HG03457 (cell line): ENCODE measurements around the gene JAKMIP2.
"Not testable (repeated sequence)": the region's sequence is repeated elsewhere in the genome, so short reads cannot be mapped to it uniquely, and the experiment has no call there.

Experiments used
- ATAC-seq: cut with Tn5 transposase; IDR thresholded peaks from one replicate; pipeline ENCODE4 v1.9.1; 2021; ENCODE audit warnings: moderate number of reproducible peaks; ENCODE audit not compliant: unreplicated experiment

The JAKMIP2 gene

DNA sequence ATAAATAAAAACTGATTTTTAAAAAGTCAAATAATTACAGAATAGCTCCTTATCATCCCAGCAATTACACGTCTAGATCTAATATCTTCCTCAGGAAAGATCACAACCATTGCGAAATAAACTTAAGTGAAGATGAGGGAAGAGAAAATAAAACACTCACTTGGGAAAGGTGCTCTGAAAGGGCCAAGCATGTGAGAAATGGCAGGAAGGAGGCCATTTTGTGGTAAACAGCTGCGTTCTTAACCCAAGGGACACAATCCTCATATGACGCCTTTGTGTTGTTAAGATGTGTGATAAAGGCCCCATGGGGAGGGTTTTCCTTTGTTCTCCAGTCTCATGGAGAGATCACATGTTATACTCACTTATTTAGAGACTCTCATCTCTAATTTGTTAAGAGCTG is 32.5 kb downstream of the JAKMIP2 start:
- ATAC-seq, result no peak

DNA sequence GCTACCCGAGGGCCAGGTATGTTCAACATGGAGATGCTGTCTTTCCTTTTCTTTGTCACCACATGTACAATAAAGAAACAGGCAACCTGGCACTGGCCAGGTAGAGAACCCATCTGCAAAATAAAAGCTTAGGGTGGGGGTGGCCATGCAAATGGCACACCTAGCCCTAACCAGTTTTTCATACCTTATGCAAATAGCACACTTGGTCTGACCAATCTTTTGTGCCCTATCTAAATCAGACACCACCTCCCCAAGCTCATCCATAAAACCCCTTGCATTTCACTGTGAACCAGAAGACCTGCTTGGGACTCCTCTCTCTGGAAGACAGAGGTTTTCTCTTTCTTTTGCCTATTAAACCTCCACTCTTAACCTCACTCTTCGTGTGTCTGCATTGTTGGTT is 33.9 kb downstream of the JAKMIP2 start:
- no peak for ATAC-seq

DNA sequence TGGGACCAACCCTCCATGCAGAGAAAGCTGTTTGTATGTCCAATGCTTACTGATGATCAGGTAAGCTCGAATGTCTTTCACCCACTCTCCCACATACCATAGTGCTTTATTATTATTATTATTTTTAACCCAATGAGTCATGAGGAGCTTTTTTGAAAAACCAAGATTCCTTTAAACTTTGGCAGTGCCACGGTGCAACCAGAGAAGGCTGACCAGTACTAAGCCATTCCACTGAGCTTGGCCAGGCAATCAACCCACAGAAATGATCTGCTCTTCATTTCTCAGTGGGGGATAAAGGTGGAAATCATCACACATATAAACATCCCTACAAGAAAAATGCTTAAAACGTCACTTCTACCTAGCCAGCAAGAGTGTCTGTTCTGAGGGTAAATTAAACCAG is 35.5 kb downstream of the JAKMIP2 start:
- ATAC-seq, result no peak

DNA sequence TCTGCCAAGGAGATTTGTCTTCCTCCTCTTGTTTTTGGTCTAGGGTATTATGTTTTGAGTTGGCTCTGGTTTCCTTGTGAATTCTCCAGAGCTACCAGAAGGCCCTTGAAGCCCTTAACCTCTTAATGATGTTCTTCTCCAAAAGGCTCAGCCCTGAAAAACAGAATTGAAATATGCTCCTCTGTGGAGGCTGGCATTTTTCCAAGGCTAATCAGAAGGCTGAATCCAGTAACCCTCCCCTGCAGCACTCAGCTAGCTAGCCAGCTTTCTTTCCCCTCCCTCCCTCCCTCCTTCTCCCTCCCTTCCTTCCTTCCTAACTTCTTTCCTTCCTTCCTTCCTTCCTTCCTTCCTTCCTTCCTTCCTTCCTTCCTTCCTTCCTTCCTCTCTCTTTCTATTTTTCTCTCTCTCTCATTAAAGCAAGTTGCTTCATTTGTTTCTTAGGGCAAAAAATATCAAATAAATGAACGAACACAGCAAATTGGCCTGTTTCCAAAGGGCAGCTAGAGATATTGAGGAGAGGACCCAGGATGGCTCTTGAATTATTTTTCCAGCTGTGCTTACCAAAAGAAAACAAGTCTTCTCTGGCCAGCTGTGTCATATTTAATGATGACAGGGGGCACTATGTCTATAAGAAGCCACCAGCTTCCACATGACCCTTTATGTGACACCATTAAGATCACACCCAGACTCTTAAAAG is 38.7 kb downstream of the JAKMIP2 start:
- ATAC-seq, result no peak

DNA sequence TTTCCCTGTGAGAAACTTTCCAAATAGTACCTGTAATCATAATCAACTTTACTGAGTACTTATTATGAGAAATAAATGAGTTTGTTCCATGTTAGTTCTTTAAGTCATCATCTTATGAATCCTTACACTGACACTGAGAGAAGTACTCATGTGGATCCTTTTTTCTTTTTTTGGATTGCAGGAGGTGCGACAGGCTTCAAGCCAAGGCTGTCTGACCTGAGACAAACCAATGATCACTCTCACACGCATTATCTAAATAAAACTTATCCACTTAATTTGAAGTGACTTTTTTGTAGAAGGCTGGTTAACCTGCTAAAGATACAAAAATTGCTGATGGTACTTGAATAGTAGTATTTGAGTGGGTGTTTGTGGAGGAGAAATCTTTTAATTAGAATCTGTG is 39.5 kb downstream of the JAKMIP2 start:
- ATAC-seq, result no peak

DNA sequence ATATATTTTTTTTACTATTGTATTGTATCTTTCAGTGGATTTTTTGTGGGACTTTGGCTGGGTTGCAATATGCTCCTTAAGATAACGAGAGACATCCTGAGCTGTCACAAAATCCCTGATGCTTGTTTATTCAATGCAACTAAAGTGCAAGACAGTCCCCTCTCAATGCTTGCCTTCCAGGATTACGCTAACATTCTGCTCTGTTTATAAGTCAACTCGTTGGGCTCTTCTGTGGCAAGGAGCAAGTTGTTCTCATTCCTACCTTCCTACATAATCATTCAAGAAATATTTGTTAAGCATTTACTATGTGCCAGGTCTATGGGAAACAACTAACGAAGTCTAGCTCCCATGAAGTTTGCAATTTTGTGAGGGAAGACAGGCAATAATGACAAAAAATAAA is 40.4 kb downstream of the JAKMIP2 start:
- ATAC-seq, result no peak

DNA sequence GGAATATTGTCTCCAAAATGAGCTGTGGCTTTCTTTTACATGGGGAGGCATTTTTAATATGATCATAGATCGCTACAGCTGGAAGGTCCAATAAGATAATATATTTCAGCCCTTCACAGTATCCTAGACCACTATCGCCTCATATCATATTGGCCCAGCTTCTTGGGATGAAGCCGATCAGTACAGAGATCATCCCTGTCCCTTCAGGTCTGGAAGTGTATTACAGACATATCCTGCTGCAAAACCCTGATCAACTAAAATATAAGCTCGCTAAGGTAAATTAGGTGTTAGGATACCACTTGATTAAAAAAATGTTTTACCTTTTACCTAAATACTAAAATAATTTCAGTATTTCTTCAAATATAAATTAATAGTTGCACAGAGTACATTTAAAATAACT is 41.7 kb downstream of the JAKMIP2 start:
- ATAC-seq, result no peak

DNA sequence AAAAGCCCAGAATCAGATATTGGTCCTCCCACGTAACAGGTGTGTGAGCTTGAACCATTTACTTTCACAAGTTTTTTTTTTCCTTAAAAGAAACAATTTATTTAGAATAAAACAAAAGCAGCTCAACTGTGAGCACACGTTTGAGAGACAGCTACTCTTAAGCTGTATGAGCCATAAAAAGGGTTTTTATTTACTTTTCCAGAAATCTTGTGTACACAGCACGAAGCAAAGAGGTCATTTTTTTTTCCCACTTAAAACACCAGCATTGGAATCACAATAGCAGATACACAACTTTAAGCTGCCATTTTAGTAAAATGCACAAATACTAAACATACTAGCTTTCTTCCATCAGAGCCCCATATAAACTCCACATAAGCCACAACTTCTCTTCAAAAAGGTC is 44.6 kb downstream of the JAKMIP2 start:
- ATAC-seq, result no peak

DNA sequence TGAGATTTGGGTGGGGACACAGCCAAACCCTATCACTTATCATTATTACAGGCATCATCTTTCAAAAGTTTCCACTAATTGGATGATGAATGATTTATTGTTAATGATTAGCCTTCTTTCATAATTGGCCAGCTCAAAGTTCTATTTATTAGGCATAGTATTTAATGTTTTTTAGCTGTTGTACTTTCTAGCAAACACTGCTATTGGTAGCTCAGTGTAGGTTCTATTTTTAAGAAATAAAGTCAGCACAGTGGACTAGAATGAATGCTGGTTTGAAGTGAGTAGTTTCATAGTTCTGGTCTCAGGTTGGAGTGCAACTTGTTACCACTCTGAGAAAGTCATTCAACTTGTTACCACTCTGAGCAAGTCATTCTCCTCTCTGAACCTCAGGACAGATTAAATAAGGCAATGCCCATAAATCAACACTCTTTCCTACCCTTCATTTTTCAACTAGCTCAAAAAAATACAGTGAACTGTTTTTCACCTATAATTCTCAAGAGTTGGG is 46.9 kb downstream of the JAKMIP2 start:
- ATAC-seq, result no peak

DNA sequence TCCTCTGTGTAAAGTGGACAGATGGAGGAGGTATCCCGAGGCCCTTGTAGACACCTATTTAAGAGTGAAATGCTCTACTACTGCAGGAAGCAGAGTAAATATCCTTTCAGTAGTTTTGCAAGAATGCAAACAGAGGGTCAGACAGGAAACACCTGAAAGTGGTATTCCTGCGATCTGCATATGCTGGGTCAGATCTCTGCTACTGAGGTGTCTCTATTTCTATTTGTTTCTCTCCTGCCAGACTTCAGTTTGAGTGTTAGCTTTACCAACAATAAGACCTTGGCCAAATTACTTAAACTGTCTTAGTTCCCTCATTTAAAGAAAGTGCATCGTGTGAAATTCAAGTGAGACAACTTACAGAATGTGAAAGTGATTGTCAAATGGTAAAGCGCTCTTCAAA is 47.6 kb downstream of the JAKMIP2 start:
- no peak for ATAC-seq

DNA sequence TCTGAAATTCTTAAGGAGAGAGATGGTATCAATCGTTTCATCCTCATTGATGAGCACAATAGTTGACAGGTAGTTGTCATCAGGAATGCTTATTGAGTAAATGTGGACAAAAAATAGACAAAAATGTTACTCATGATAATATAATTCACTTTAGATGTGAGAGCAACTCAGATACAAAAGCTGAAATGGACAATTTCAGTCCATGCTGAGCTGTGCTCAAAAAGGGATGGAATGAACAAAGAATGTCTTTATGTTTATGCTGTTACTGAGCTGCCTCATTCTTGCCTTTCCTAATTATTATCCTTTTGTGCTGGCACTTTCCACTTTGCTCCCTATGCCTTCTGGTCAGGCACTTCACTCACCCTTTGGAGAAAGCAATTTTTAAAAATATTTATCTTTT is 49.5 kb downstream of the JAKMIP2 start:
- ATAC-seq, result no peak

DNA sequence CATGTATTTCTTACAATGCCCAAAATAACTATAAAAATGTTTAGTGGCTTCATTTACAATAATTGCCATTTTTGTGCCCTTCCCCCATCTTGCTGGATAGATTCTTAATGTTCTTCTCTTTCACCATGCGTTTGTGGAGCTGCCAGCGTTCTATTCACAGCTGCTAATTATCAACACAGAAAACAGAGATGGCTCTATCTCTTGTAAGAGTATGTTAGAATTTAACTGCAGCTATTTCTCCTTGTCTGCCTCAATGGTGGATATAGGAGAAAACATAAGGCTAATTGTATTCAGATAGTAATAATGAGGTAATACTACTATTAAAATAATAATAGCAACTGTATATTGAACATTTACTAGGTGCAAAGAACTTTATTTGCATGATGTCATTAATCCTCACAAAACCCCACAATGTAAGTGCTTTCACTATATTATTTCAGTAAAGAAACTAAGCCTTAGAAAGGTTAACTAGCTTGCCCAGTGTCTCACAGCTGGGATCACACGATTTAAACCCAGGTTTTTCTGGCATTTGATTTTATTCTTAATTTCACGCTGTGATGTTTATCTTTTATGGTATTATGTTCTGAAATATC is 50.1 kb downstream of the JAKMIP2 start:
- no peak for ATAC-seq

DNA sequence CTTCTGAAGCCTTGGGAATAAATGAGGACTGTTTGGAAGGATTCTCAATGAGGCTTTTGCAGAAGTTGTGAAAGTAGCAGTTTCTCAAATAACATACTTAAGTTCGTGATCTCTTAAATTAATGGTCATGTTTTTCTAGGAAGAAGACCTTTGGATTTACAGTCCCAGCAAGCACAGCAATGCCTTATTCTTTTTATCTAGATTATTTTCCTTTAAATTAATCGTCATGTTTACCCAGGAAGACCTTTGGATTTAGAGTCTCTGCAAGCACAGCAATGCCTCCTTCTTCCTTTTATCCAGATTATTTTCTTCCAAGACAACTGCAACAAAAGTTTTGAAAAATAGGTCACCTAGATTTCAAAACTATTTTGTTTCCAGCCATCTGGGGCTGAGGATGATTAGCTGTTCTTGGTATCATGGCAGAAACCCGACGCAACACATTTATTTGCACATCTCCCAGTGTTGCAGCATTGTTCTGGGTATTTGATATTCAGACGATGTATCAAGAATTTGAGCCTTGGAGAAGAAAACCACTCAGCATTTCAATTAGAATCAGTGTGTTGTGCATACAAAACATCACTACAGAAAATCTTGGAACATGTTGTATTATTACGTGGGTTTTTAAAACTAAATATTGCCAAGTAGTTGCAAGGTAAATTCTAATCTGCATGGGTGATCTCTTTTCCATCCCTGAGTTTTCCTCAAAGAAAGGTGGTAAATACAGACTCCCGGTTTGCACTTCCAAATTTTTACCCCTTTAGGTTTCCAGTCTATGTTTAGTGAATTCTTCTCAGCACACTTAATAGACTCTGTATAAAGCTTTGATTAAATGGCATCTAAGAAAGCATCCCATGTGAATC is 50.9 kb downstream of the JAKMIP2 start:
- no peak for ATAC-seq

DNA sequence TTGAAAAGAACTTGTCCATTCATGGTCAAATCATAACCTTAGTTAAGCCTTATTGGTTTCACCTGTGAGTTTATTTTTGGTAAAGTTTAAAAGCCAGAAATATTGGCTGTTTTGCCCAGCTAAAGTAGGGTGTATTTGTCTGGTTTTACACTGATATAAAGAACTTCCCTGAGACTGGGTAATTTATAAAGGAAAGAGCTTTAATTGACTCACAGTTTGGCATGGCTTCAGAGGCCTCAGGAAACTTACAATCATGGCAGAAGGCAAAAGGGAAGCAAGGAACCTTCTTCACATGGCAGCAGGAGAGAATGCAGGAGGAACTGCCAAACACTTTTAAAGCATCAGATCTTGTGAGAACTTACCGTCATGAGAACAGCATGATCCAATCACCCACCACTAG is 55.3 kb downstream of the JAKMIP2 start:
- no peak for ATAC-seq

DNA sequence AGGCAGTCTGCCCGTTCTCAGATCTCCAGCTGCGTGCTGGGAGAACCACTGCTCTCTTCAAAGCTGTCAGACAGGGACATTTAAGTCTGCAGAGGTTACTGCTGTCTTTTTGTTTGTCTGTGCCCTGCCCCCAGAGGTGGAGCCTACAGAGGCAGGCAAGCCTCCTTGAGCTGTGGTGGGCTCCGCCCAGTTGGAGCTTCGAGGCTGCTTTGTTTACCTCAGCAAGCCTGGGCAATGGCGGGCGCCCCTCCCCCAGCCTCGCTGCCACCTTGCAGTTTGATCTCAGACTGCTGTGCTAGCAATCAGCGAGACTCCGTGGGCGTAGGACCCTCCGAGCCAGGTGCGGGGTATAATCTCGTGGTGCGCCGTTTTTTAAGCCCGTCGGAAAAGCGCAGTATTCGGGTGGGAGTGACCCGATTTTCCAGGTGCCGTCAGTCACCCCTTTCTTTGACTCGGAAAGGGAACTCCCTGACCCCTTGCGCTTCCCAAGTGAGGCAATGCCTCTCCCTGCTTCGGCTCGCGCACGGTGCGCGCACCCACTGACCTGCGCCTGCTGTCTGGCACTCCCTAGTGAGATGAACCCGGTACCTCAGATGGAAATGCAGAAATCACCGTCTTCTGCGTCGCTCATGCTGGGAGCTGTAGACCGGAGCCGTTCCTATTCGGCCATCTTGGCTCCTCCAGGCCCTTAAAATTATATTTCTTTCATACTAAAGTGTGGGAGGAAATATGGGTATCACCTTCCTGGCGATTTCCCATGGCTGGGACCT is 61.2 kb downstream of the JAKMIP2 start:
- not testable (repeated sequence) for ATAC-seq

DNA sequence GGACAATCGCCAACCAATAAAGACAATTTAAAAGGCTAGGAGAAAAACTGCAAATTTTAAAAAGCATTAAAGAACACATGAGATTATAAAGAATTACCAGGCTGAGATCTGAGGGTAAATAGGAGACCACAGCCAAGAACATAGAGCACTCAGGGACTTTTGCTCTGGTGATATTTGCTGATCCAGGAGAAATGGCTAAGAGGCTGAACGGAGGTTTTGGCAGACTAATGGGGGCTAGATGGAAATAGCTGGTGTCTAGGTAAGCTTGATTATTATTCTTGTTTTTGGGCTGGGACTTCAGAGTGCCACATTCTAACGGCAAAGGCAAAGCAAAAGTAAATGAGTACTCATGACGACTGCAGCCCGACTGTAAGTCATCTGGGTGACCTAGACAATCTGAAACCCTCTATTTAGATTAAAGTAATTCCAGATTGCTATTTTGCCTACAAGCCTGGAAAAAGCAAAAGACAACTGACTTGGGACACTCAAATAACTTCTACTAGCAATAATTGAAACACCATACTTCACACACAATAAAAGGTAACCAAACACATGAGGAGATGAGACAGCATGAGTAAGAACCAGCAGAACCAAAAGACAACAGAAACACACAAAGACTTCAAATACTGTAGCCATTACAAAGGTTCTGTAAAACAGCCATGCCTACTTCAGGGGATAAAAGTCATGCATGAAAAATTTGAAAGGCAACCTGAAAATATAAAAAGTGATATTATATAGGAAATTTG is 68.8 kb downstream of the JAKMIP2 start:
- no peak for ATAC-seq

DNA sequence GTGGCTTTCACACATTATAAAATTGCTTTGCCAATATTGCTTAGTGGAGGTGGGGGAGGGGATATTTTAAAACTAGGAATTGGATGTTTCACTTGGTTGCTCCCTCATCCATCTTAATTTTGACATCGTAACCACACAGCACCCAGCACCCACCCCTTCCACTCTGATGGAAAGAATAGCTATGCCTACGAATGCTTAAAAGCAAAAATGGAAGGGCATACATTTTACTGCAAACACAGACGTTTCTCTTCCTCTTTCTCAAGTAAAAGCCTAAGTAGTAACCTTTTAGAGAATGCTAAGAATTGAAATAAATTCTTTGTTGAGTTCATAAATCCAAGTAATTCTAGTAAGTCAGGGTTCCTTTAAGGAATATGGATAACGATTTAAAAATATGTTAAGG is 69.9 kb downstream of the JAKMIP2 start:
- no peak for ATAC-seq

DNA sequence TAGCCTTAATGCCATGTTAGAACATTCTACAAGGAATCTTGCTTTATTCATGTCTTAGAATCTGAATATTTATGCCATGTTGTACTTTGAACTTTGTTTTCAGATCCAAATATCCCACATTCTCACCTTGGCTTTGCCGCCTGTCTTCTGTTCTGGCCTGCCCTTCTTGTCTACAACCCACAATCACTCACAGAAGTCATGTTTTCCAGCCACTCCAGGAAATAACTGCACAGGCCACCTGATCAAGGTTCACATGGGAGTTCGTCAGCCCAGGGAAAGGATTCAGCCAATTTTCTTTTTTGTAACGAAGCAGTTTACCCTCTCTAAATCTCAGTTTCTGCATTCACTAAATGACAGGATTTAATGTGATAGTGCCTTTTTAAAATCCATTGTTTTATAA is 70.5 kb downstream of the JAKMIP2 start:
- ATAC-seq, result no peak

DNA sequence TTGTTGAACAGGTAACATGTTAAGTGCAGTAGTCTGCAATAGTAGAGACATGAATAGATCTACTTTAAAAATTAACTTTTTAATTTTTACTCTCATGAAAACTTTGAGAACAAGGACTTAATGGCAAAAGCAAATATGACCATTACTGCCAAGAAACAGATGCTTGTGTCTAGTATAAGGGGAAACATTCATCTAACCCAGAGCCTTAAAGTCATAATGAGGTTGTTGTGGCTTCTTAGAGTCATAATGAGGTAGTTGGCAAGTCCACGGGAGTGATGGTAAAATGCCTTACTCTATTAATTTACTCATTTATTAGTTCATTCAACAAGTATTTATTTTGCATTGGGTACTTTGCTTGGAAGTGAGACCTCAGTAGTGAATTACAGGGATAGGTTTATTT is 71.5 kb downstream of the JAKMIP2 start:
- ATAC-seq, result no peak

DNA sequence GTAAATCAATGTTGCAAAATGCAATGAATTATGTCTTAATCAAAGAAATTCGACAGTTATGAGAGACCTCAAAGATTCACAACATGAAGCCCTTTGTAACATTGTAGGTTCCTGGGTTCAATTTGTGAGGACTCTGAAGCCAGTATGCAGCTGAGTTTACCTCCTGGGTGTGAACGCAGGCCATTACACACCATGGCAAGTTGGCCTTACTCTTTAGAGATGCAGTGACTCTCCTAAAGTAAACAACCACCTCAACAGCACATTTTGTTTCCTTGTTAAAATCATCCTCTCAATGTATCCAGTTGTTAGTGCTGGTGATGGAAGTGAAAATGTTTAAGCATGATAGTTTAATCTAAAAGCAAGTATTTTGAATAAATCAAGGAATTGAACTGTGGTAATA is 73.8 kb downstream of the JAKMIP2 start:
- no peak for ATAC-seq
